NCI-H1092 (cell line): ENCODE measurements around the gene ZSCAN9.

Source experiments
- DNase-seq: peaks from one replicate; lab custom pipeline; 2025; lab: John Stamatoyannopoulos, UW

The ZSCAN9 gene

GRCh38 chr6:28266962-28267694 lies 42.1 kb downstream of the ZSCAN9 start, which contains the start of gene ZSCAN26:
Gene ZSCAN26 (plus strand): TSS chr6:28267143. CDS start chr6:28271920, 4,777 bp downstream.
- DNase-seq: peak; percentile 77

- no peak for DNase-seq
These were observed 42.6 kb downstream of the ZSCAN9 start for GRCh38 chr6:28267695-28268059.

DNA sequence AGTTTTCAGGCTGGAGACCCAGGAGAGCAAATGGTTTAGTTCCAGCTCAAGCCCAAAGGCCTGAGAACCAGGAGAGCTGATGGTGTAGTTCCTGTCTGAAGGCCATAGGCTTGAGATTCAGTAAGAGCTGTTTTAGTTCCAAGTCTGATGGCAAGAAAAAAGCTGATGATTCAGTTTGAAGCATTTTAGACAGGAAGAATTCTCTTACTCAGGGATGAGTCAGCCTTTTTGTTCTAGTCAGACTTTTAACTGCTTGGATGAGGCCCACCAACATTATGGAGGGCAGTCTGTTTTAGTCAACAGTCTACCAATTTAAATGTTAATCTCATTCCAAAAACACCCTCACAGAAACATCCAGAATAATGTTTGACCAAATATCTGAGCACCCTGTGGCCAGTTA lies 44.4 kb downstream of the ZSCAN9 start:
- no peak for DNase-seq

- DNase-seq: no peak
These were observed 49.8 kb downstream of the ZSCAN9 start for GRCh38 chr6:28274888-28275287.

GRCh38 chr6:28277746-28278145 lies 52.7 kb downstream of the ZSCAN9 start:
- DNase-seq: no peak

DNA sequence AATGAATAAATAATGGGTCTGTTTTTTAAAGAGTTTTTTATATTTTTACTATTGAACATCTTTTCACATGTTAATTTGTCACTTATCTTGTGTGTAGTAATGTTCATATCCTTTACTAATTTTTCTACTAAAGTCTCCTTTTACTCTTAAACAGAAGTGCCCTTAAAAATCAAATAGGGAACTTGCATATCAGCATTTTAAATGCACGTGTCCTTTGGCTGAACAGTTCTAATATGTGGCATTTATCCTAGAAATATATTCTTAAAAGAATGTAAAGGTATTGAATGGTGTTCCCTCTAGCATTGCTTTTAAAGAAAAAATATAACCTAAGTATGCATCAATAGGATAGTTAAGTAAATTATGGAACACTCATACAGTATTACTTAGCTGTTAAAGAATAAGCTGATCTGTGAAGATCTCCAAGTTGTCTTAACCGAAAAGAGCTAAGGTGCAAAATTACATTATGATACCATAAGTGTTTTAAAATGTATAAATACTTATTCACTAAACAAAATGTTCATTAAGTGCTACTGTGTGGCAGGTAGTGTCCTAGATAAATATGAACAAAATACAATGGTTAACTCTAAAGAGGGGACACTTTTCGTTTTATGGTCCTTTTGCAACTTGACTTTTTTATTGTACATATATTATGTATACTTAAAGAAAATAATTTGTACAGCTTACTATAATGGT lies 55.7 kb downstream of the ZSCAN9 start:
- no peak for DNase-seq

DNA sequence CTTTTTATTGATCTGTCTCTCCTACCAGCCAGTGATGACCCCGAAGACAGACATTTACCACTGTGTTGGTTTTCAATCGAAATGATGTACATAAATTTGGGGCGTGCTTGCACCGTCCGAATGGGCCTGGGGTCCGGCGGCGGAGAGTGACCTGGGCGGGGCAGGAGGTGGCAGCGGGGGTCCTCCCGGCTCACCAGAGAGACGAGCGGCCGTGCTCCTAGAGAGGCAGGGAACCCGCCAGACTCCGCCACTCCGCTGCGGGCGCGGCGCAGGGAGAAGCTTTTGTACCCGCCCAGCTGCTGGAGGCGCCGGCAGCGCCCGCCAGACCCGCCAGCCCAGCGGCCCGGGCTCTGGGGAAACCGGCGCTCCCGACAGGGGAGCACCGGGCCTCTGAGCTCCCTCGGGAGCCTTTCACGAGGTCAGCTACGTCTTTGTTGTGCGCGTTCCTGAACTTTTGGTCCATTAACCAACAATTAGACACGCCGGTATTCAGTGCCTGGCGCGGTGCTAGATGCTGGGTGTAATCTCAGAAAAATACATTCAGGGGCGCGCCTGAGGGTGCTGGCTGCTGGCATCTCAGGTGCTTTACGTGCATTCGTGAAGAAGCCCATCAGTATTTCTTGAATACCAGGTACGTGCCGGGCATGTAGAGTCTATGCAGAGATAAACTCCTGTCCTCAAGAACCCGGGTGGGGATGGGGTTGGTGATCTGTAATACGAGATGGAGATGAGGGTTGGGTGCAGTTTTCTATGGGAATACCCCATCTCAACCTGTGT lies 56.4 kb downstream of the ZSCAN9 start, which contains the start of gene PGBD1:
Gene PGBD1 (plus strand): TSS at position 285 of the 777 bp plus-strand sequence. CDS start 2,242 bp downstream, outside the sequence.
- peak; percentile 67 for DNase-seq

- no peak for DNase-seq
These were observed 57.9 kb downstream of the ZSCAN9 start for GRCh38 chr6:28282926-28283325.
